Measurements from ENCODE around the gene IQCE.

DNA sequence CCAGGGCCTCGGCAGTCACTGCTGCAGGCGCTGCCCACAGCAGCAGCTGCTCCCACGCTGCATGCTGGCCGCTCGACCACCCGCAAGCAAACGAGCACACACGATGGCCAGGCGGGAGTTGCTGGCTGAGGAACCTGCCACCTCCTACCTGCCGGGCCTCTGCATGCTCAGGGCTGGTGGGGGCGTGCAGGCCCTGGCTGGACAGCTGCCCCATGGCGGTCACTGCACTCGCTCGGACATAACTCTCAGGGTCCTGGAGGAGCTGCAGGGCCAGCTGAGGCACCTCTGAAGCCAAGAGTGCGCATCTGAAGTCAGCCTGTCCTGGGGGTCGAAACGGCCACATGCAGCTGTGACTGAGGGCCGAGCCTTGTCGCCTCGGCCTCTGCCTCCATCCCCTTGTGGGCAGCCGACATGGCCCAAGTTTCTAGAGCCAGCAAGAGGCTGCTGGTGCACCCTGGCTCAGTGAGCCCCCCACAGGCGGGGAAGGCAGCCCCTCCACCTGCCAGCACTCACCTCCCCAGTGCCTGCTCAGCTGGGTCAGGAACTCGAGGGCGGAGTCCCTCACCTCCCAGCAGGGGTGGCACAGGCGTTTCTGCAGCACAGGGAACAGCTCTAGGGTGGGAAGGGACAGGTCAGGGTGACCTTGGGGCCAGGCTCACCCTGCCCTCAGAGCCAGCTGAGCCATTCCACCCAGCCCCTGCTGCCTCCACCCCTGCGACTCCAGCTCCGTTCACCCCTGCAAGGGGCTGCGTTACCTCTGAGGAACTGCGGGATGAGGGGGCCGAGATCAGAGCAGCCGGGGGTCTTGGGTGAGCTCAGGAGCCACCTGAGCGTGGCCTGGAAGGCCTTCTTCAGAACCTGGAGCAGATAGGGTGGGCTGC is 19.5 kb upstream of the IQCE start:
- TF ChIP-seq CTCF (conservative IDR thresholded peaks at IDR 0.05) (no peak), EZH2 (IDR thresholded peaks at IDR 0.05; ENCODE audit: low read depth) (no peak)

Data from PC-9 (cell line).